ENCODE data around the gene FBXW7. TPM values are rescaled to one million over a fixed set of nuclear protein-coding genes. Genes with fewer than 3 reads are reported as not detected.

Gene FBXW7
- polyA plus RNA-seq, 1 of the 3 experiments (the other 2 are of a cell fraction) = 7.7 TPM

DNA sequence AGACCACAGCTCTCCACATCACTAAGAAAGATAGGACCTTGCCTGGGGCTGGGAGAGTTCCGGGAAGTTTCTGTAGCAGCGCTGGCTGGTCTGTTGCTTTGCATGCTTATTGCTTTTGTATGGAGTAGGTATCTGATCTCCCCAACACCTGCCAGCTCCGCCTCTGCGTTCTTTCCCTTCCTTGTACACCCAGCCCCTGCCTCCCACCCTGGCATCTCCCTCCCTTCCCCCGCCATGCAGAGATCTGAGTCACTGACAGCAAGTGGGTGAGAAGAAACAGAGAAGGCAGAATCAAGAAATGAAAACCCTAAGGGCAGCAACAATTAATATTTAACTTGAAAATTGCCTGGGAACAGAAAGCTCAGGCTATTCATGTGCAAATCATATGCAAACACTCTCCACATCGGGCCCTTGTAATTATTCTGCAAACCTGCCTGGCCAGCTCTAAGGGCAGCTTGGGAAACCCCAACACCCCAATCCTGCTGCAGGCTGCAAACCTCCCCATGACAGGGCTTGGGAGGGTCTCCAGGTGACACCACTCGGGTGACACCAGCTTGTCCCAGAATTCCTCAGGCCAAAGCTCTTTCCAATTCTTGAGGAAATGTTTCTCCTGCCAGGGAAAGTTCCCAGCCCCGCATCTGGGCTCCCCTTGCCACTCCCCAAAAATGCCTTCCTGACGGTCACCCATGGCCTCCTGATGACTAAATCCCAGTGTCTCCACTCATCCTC is 257.2 kb downstream of the FBXW7 start:
- Histone ChIP-seq H3K27ac (ENCODE audit: low read depth in 2 of 2, low read length in 1 of 2) (no peak overlapping the region; a peak in 1 of 4 replicates), H3K4me3 (ENCODE audit: low read depth in 2 of 2, low read length in 1 of 2) (no peak overlapping the region), H3K79me2 (ENCODE audit: insufficient read depth) (no peaks in the 10 kb centered on the region), H3K36me3 (replicated peaks in 1 of 2; ENCODE audit: control insufficient read depth in 1 of 2, insufficient read depth in 2 of 2, low read length in 1 of 2) (no peaks in the 10 kb centered on the region), H3K4me2 (no peak overlapping the region), H3K27me3 (ENCODE audit: insufficient read depth) (no peaks in the 10 kb centered on the region; the same call in 1 of the 2 replicates), H3K4me1 (ENCODE audit: control insufficient read depth in 1 of 2, insufficient read depth in 2 of 2, low read depth in 1 of 2, low read length in 1 of 2) (peaks cover 0 to 20% of the 10 kb centered on the region in 2 experiments; a peak in 1 of 4 replicates), H4K20me1 (ENCODE audit: insufficient read depth) (no peaks in the 10 kb centered on the region), H2AFZ (ENCODE audit: low read depth) (no peak overlapping the region), H3K9me3 (no peaks in the 10 kb centered on the region), H3K9ac (no peak overlapping the region), H3K9me2 (no peaks in the 10 kb centered on the region), H3F3A (replicated peaks; ENCODE audit: insufficient read depth) (no peaks in the 10 kb centered on the region)
- DNase-seq = no peak
- POLR2A ChIA-PET = no interaction called here
- CTCF ChIA-PET = interaction anchor here (0.9 to 1.2 kb wide), 4 partner anchors 9 to 32 kb away, joined by 3 to 4 read pairs (median 3); no protein-coding TSS in a partner anchor
- TF ChIP-seq FOXJ3 (CRISPR knock-in tag; IDR thresholded peaks at IDR 0.05) = no peak
- 67% methylated on average over 8 of the region's 9 CpGs for WGBS (ENCODE audit: low lambda C conversion rate)

DNA sequence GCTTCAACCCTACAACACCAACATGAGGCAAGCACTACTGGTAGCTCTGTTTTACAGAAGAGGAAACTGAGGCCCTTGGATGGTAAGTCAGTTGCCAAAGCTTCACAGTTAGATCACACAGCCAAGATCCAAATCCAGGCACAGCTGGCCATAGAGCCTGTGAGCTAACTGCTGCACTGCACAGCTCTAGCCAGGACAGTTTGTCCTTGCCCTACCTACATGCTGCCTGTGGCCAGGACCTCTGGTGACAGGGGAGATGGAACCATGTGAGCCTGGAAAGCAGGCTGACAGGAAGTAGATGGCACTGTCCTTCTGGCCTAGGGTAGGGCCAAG is 257.8 kb downstream of the FBXW7 start:
- no peaks in the 10 kb centered on the region; the same call in 1 of the 2 replicates for H3K27me3 ChIP-seq (ENCODE audit: insufficient read depth)

More for the DNA sequence above, 257.8 kb downstream of the FBXW7 start:
- H3K4me3 ChIP-seq (ENCODE audit: low read depth in 2 of 2, low read length in 1 of 2) = no peak overlapping the region
- H3K4me1 ChIP-seq (ENCODE audit: control insufficient read depth in 1 of 2, insufficient read depth in 2 of 2, low read depth in 1 of 2, low read length in 1 of 2) = peaks cover 0 to 20% of the 10 kb centered on the region in 2 experiments; a peak in 1 of 4 replicates
- no peaks in the 10 kb centered on the region for H3K9me3 ChIP-seq
- H3F3A ChIP-seq (replicated peaks; ENCODE audit: insufficient read depth) = no peaks in the 10 kb centered on the region
- TF ChIP-seq TAF1 (IDR thresholded peaks at IDR 0.05; ENCODE audit: borderline replicate concordance, low read depth, low read length) = no peak
- TF ChIP-seq ELF1 (IDR thresholded peaks at IDR 0.05) = no peak
- TF ChIP-seq SMC3 (IDR thresholded peaks at IDR 0.05; ENCODE audit: low read depth, low read length) = no peak
- no peak for TF ChIP-seq MXI1 (IDR thresholded peaks at IDR 0.05; ENCODE audit: low read depth, low read length)
- no peak for TF ChIP-seq CHD2 (IDR thresholded peaks at IDR 0.05; ENCODE audit: low read length, partially characterized antibody)
- TF ChIP-seq, protein P1, sequence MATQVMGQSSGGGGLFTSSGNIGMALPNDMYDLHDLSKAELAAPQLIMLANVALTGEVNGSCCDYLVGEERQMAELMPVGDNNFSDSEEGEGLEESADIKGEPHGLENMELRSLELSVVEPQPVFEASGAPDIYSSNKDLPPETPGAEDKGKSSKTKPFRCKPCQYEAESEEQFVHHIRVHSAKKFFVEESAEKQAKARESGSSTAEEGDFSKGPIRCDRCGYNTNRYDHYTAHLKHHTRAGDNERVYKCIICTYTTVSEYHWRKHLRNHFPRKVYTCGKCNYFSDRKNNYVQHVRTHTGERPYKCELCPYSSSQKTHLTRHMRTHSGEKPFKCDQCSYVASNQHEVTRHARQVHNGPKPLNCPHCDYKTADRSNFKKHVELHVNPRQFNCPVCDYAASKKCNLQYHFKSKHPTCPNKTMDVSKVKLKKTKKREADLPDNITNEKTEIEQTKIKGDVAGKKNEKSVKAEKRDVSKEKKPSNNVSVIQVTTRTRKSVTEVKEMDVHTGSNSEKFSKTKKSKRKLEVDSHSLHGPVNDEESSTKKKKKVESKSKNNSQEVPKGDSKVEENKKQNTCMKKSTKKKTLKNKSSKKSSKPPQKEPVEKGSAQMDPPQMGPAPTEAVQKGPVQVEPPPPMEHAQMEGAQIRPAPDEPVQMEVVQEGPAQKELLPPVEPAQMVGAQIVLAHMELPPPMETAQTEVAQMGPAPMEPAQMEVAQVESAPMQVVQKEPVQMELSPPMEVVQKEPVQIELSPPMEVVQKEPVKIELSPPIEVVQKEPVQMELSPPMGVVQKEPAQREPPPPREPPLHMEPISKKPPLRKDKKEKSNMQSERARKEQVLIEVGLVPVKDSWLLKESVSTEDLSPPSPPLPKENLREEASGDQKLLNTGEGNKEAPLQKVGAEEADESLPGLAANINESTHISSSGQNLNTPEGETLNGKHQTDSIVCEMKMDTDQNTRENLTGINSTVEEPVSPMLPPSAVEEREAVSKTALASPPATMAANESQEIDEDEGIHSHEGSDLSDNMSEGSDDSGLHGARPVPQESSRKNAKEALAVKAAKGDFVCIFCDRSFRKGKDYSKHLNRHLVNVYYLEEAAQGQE (IDR thresholded peaks at IDR 0.05; ENCODE audit: low read depth, low read length) = no peak
- TF ChIP-seq FOXJ3 (CRISPR knock-in tag; IDR thresholded peaks at IDR 0.05) = no peak
- no peak for TF ChIP-seq POLR2AphosphoS5 (IDR thresholded peaks at IDR 0.05; ENCODE audit: low read depth, low read length)
- TF ChIP-seq, protein P2, sequence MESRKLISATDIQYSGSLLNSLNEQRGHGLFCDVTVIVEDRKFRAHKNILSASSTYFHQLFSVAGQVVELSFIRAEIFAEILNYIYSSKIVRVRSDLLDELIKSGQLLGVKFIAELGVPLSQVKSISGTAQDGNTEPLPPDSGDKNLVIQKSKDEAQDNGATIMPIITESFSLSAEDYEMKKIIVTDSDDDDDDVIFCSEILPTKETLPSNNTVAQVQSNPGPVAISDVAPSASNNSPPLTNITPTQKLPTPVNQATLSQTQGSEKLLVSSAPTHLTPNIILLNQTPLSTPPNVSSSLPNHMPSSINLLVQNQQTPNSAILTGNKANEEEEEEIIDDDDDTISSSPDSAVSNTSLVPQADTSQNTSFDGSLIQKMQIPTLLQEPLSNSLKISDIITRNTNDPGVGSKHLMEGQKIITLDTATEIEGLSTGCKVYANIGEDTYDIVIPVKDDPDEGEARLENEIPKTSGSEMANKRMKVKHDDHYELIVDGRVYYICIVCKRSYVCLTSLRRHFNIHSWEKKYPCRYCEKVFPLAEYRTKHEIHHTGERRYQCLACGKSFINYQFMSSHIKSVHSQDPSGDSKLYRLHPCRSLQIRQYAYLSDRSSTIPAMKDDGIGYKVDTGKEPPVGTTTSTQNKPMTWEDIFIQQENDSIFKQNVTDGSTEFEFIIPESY (IDR thresholded peaks at IDR 0.05; ENCODE audit: borderline replicate concordance, low read depth) = no peak
- TF ChIP-seq GATA2 (CRISPR knock-in tag; IDR thresholded peaks at IDR 0.05) = no peak
- TF ChIP-seq, protein P3, sequence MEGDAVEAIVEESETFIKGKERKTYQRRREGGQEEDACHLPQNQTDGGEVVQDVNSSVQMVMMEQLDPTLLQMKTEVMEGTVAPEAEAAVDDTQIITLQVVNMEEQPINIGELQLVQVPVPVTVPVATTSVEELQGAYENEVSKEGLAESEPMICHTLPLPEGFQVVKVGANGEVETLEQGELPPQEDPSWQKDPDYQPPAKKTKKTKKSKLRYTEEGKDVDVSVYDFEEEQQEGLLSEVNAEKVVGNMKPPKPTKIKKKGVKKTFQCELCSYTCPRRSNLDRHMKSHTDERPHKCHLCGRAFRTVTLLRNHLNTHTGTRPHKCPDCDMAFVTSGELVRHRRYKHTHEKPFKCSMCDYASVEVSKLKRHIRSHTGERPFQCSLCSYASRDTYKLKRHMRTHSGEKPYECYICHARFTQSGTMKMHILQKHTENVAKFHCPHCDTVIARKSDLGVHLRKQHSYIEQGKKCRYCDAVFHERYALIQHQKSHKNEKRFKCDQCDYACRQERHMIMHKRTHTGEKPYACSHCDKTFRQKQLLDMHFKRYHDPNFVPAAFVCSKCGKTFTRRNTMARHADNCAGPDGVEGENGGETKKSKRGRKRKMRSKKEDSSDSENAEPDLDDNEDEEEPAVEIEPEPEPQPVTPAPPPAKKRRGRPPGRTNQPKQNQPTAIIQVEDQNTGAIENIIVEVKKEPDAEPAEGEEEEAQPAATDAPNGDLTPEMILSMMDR (IDR thresholded peaks at IDR 0.05) = no peak
- CTCF ChIA-PET = interaction anchor here (0.9 to 1.2 kb wide), 2 partner anchors 10 to 13 kb away, joined by 3 read pairs; no protein-coding TSS in a partner anchor
- H3K79me2 ChIP-seq (ENCODE audit: insufficient read depth) = no peaks in the 10 kb centered on the region
- H3K9me2 ChIP-seq = no peaks in the 10 kb centered on the region
- no peak overlapping the region for H2AFZ ChIP-seq (ENCODE audit: low read depth)
- H4K20me1 ChIP-seq (ENCODE audit: insufficient read depth) = no peaks in the 10 kb centered on the region
- DNase-seq = no peak
- H3K4me2 ChIP-seq = no peak overlapping the region
- H3K36me3 ChIP-seq (replicated peaks in 1 of 2; ENCODE audit: control insufficient read depth in 1 of 2, insufficient read depth in 2 of 2, low read length in 1 of 2) = no peaks in the 10 kb centered on the region
- no peak overlapping the region; a peak in 1 of 4 replicates for H3K27ac ChIP-seq (ENCODE audit: low read depth in 2 of 2, low read length in 1 of 2)
- POLR2A ChIA-PET = no interaction called here
- H3K9ac ChIP-seq = no peak overlapping the region
